HepG2 (cell line): ENCODE results near the gene ITGB8. TPM values are rescaled to one million over a fixed set of nuclear protein-coding genes. Genes with fewer than 3 reads are reported as not detected.

Experiments used
- ATAC-seq: fragments of 200-7000 bp; cut with Tn5 transposase; 3 replicates; pipeline ENCODE4 v1.9.1; 2020; ENCODE audit warnings: mild to moderate bottlenecking, moderate library complexity
- BruUV-seq: library from RNA; stranded (reverse); fragments of 400-500 nt; replicated peaks from 2 replicates; lab custom pipeline; 2021; lab: Mats Ljungman, UMichigan
- CTCF ChIA-PET: fragments of 300-600 bp; formaldehyde crosslinking; extraction: SDS; loops from one replicate; lab custom pipeline; 2021; ENCODE audit warnings: low total read pairs, inconsistent platforms, low intra/inter-chr PET ratio; lab: Yijun Ruan, JAX
- POLR2A ChIA-PET: fragments of 350-600 bp; sonication (Branson Sonifier 250); formaldehyde crosslinking; loops from one replicate; lab custom pipeline; 2020; ENCODE audit warnings: antibody characterized with exemption, inconsistent platforms; lab: Yijun Ruan, JAX
- DNase-seq: peaks from one replicate; pipeline ENCODE4 v3.0.0-alpha.2; 2015; ENCODE audit warnings: low spot score
- FAIRE-seq: peaks from 3 replicates; lab custom pipeline; 2011; peaks lifted over from hg19 to GRCh38; lab: Jason Lieb, UNC
- H2AFZ ChIP-seq: one replicate; pipeline ENCODE4 v1.6.1; 2011; ENCODE audit warnings: low read length, inconsistent platforms
- H3K27ac ChIP-seq: fragments of 300-600 bp; 3 replicates; pipeline ENCODE4 v1.8.0; 2011; ENCODE audit warnings: mixed run types, mild to moderate bottlenecking, mixed read lengths, low read length, inconsistent platforms; ENCODE audit not compliant: insufficient read depth; ENCODE audit errors: extremely low read length
- H3K27me3 ChIP-seq, 2 experiments: fragments of 200-600 bp in 1 of 2; 2 replicates in 1 of 2; 3 replicates in 1 of 2; pipeline versions ENCODE4 v1.6.0 to v1.8.0; 2011; ENCODE audit warnings: low read length in 2 of 2, mild to moderate bottlenecking in 2 of 2, moderate library complexity in 2 of 2, inconsistent platforms in 1 of 2; ENCODE audit not compliant: insufficient read depth in 2 of 2, control insufficient read depth in 1 of 2
- H3K36me3 ChIP-seq, 2 experiments: fragments of 200-600 bp in 1 of 2; replicated peaks in 1 of 2; 2 replicates in 1 of 2; 3 replicates in 1 of 2; pipeline versions ENCODE4 v1.5.1 to v1.8.0; 2011; ENCODE audit warnings: low read length in 2 of 2, inconsistent platforms in 1 of 2; ENCODE audit not compliant: insufficient read depth in 2 of 2, control insufficient read depth in 1 of 2
- H3K4me1 ChIP-seq: 2 replicates; pipeline ENCODE4 v1.5.1; 2012; ENCODE audit warnings: low read length, inconsistent platforms; ENCODE audit not compliant: insufficient read depth
- H3K4me2 ChIP-seq: 2 replicates; pipeline ENCODE4 v1.6.0; 2011; ENCODE audit warnings: low read depth, low read length, inconsistent platforms
- H3K4me3 ChIP-seq, 3 experiments: fragments of 200-600 bp in 1 of 3; sonication (generic), shearing (Covaris generic) in 1 of 3; replicated peaks in 1 of 3; 2 replicates each; pipeline ENCODE4 v1.5.1; 2011 to 2016; ENCODE audit warnings: low read length in 3 of 3, inconsistent platforms in 2 of 3, low read depth in 2 of 3, mild to moderate bottlenecking in 2 of 3, control low read depth in 1 of 3, mixed read lengths in 1 of 3; ENCODE audit not compliant: insufficient read depth in 1 of 3
- H3K79me2 ChIP-seq: one replicate; pipeline ENCODE4 v1.6.1; 2011; ENCODE audit warnings: low read length, inconsistent platforms; ENCODE audit not compliant: insufficient read depth
- H3K9ac ChIP-seq: 2 replicates; pipeline ENCODE4 v1.6.0; 2011; ENCODE audit warnings: mild to moderate bottlenecking, low read depth, low read length, inconsistent platforms; ENCODE audit not compliant: insufficient read depth
- H3K9me3 ChIP-seq: 2 replicates; pipeline ENCODE4 v1.5.1; 2012; ENCODE audit warnings: mild to moderate bottlenecking, low read length
- H4K20me1 ChIP-seq: 2 replicates; pipeline ENCODE4 v1.6.0; 2011; ENCODE audit warnings: inconsistent platforms, mild to moderate bottlenecking, low read length, moderate library complexity; ENCODE audit not compliant: insufficient read depth
- BCL6 ChIP-seq: IDR thresholded peaks from 2 replicates; pipeline ENCODE4 v1.6.1; 2016; ENCODE audit warnings: missing genetic modification reagents, missing compliant biosample characterization
- HNRNPLL ChIP-seq: fragments of 200-400 bp; formaldehyde crosslinking; IDR thresholded peaks from 2 replicates; pipeline ENCODE4 v1.6.1; 2017; ENCODE audit warnings: mild to moderate bottlenecking, low read depth, low read length; ENCODE audit not compliant: poor library complexity, severe bottlenecking
- SCMH1 ChIP-seq: sonication (generic); formaldehyde crosslinking; IDR thresholded peaks from 2 replicates; pipeline ENCODE4 v1.9.0; 2021; ENCODE audit warnings: missing genetic modification reagents, mild to moderate bottlenecking, borderline replicate concordance
- SRSF1 ChIP-seq: fragments of 200-400 bp; formaldehyde crosslinking; optimal IDR thresholded peaks from 2 replicates; pipeline ENCODE3; 2017; ENCODE audit warnings: mild to moderate bottlenecking, low read depth, low read length, moderate library complexity
- TEF ChIP-seq: sonication (generic); formaldehyde crosslinking; IDR thresholded peaks from 2 replicates; pipeline ENCODE4 v1.5.0; 2020; ENCODE audit warnings: missing genetic modification reagents
- TGIF2 ChIP-seq: IDR thresholded peaks from 2 replicates; pipeline ENCODE4 v1.6.1; 2016; ENCODE audit warnings: control low read depth, missing compliant biosample characterization
- XRCC5 ChIP-seq: fragments of 200-400 bp; formaldehyde crosslinking; optimal IDR thresholded peaks from 2 replicates; pipeline ENCODE3; 2017; ENCODE audit warnings: mild to moderate bottlenecking, low read length
- YY1 ChIP-seq: IDR thresholded peaks from 2 replicates; pipeline ENCODE4 v1.6.1; 2011; ENCODE audit warnings: low read length, low read depth, moderate library complexity, mild to moderate bottlenecking; ENCODE audit not compliant: insufficient read depth, insufficient replicate concordance
- ZBTB38 ChIP-seq: sonication (generic); formaldehyde crosslinking; IDR thresholded peaks from 2 replicates; pipeline ENCODE4 v1.5.1; 2020; ENCODE audit warnings: mild to moderate bottlenecking, missing genetic modification reagents
- ZBTB7B ChIP-seq: sonication (generic); formaldehyde crosslinking; IDR thresholded peaks from 2 replicates; pipeline ENCODE4 v1.4.0; 2020; ENCODE audit warnings: missing genetic modification reagents
- ZNF451 ChIP-seq: sonication (generic); formaldehyde crosslinking; IDR thresholded peaks from 2 replicates; pipeline ENCODE4 v1.5.0; 2020; ENCODE audit warnings: mild to moderate bottlenecking, missing genetic modification reagents
- ZNF660 ChIP-seq: sonication (generic); formaldehyde crosslinking; IDR thresholded peaks from 2 replicates; pipeline ENCODE4 v1.5.1; 2020; ENCODE audit warnings: mild to moderate bottlenecking, low read depth, missing genetic modification reagents, borderline replicate concordance
- ZNF776 ChIP-seq: sonication (generic); formaldehyde crosslinking; IDR thresholded peaks from 2 replicates; pipeline ENCODE4 v1.4.0; 2020; ENCODE audit warnings: mild to moderate bottlenecking, missing genetic modification reagents
- ZNF777 ChIP-seq: sonication (generic); formaldehyde crosslinking; IDR thresholded peaks from 2 replicates; pipeline ENCODE4 v1.4.0; 2020; ENCODE audit warnings: missing genetic modification reagents
- ZNF800 ChIP-seq: sonication (generic); formaldehyde crosslinking; IDR thresholded peaks from 2 replicates; pipeline ENCODE4 v1.4.0; 2020; ENCODE audit warnings: missing genetic modification reagents
- whole genome bisulfite sequencing: methylation state at CpG from one replicate; pipeline ENCODE4 v1.1.6; 2017; ENCODE audit warnings: low lambda C conversion rate; 5-methylcytosine and 5-hydroxymethylcytosine counted together
- in situ Hi-C: cut with HindIII; loops from 2 replicates; pipeline ENCODE4 v1.10.0; 2017; ENCODE audit warnings: low pct_unique_long_range_greater_than_20kb; ENCODE audit not compliant: extremely low pct_ligation_motif_present
- intact Hi-C: fragments of 100-400 bp; cut with micrococcal nuclease; formaldehyde crosslinking; loops from one replicate; pipeline ENCODE4 v1.10.0; 2022; ENCODE audit not compliant: unreplicated experiment
- polyA plus RNA-seq, 8 experiments: library from polyadenylated mRNA; depleted of rRNA in 3 of 8; stranded (reverse) in 7 of 8; unstranded in 1 of 8; fragments of >200 nt; fragmentation: Illumina TruSeq in 4 of 8; extraction: Trizol in 4 of 8; gene quantifications; 2 replicates each; pipeline versions ENCODE4 v1.2.1 to v1.2.3, GENCODE V29; 2011 to 2016; ENCODE audit warnings: low read depth in 4 of 8, missing spikeins in 1 of 8, mixed read lengths in 1 of 8; ENCODE audit not compliant: insufficient read depth in 1 of 8
- total RNA-seq, 5 experiments: library from RNA; depleted of rRNA; stranded (reverse); fragments of >200 nt; fragmentation: Illumina TruSeq; extraction: Trizol; gene quantifications; 2 replicates each; pipeline ENCODE4 v1.2.3, GENCODE V29; 2016; ENCODE audit warnings: low read depth in 1 of 5
- TF ChIP-seq, protein P1 (sequence below): sonication (generic); formaldehyde crosslinking; IDR thresholded peaks from 2 replicates; pipeline ENCODE4 v1.4.0; 2020; ENCODE audit warnings: missing genetic modification reagents

ITGB8 gene
- total and polyA plus RNA-seq, 2 of the 13 experiments (the other 11 are each of a cell fraction or from before 2014, with no cell fraction given): 0.01 TPM; not detected in 1

- TF ChIP-seq TGIF2 (CRISPR knock-in tag) (0 out of 2 replicates have a peak, but pooled peaks have one; percentile 24), XRCC5 (peak; percentile 27), ZBTB38 (CRISPR knock-in tag) (no peak), ZNF660 (CRISPR knock-in tag) (no peak)
Measured at GRCh38 chr7:20329389-20330238, 1.1 kb upstream of the ITGB8 start (continued).

- H2AFZ ChIP-seq: no peak overlapping the region
- H4K20me1 ChIP-seq: no peaks in the 10 kb centered on the region
- H3K9ac ChIP-seq: no peak overlapping the region
- H3K36me3 ChIP-seq: no peaks in the 10 kb centered on the region
- in situ Hi-C loops (no loop called here), intact Hi-C loops (loop anchor here (5.0 kb wide), 1 partner anchor 114 kb away; the partner anchor contains the start of gene MACC1)
- H3K4me2 ChIP-seq: peak overlapping the region; percentile 97
- 13% methylated on average over 15 of the region's 92 CpGs for WGBS
- ChIA-PET POLR2A (interaction anchor here (1.6 kb wide), 1 partner anchor 111 kb away, joined by 6 read pairs; no protein-coding TSS in a partner anchor), CTCF (no interaction called here)
- FAIRE-seq: no peak
- DNase-seq: no peak
- no peaks in the 10 kb centered on the region for H3K9me3 ChIP-seq
- peak overlapping the region; percentile 19 to 73 (median 56); a peak in 5 of 6 replicates for H3K4me3 ChIP-seq
- peaks cover 29% of the 10 kb centered on the region for H3K4me1 ChIP-seq
- H3K27ac ChIP-seq: no peak overlapping the region
- H3K27me3 ChIP-seq: peaks cover 2 to 30% of the 10 kb centered on the region in 2 experiments; a peak in 4 of 5 replicates
- H3K79me2 ChIP-seq: no peaks in the 10 kb centered on the region
- BruUV-seq: no TSS peak
- ATAC-seq: peak; percentile 50
- TF ChIP-seq YY1 (no peak), HNRNPLL (peak; percentile 20), ZNF800 (CRISPR knock-in tag) (peak; percentile 24; the same call in 1 of the 2 replicates), SCMH1 (CRISPR knock-in tag) (no peak), ZBTB7B (no peak), BCL6 (CRISPR knock-in tag) (peak; percentile 34; the same call in 1 of the 2 replicates), TEF (no peak), ZNF776 (CRISPR knock-in tag) (0 out of 2 replicates have a peak, but pooled peaks have one; percentile 22), ZNF777 (peak; percentile 96), ZNF451 (0 out of 2 replicates have a peak, but pooled peaks have one; percentile 15), SRSF1 (no peak)
- TF ChIP-seq, protein P1, sequence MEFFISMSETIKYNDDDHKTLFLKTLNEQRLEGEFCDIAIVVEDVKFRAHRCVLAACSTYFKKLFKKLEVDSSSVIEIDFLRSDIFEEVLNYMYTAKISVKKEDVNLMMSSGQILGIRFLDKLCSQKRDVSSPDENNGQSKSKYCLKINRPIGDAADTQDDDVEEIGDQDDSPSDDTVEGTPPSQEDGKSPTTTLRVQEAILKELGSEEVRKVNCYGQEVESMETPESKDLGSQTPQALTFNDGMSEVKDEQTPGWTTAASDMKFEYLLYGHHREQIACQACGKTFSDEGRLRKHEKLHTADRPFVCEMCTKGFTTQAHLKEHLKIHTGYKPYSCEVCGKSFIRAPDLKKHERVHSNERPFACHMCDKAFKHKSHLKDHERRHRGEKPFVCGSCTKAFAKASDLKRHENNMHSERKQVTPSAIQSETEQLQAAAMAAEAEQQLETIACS: peak; percentile 52; the same call in 1 of the 2 replicates
Measured at GRCh38 chr7:20330928-20331909, 519 bp downstream of the ITGB8 start.
